HFFc6 (cell line): Measurements from ENCODE around the gene EFCAB6. TPM values are rescaled to one million over a fixed set of nuclear protein-coding genes. Genes with fewer than 3 reads are reported as not detected.

Source experiments
- DNase-seq: peaks from one replicate; pipeline ENCODE4 v3.0.0-alpha.2; 2018
- H3K27ac Mint-ChIP-seq: 2 replicates; pipeline ENCODE4 v1.8.0; 2020; ENCODE audit warnings: mild to moderate bottlenecking, mixed read lengths
- H3K27me3 Mint-ChIP-seq: 2 replicates; pipeline ENCODE4 v1.8.0; 2021; ENCODE audit warnings: mild to moderate bottlenecking, moderate library complexity, mixed read lengths; ENCODE audit not compliant: insufficient read depth
- H3K36me3 Mint-ChIP-seq: 2 replicates; pipeline ENCODE4 v1.8.0; 2021; ENCODE audit warnings: low read depth, mixed read lengths
- H3K4me1 Mint-ChIP-seq: 2 replicates; pipeline ENCODE4 v1.8.0; 2020; ENCODE audit warnings: low read depth, mixed read lengths
- H3K4me3 Mint-ChIP-seq: 2 replicates; pipeline ENCODE4 v1.8.0; 2020; ENCODE audit warnings: mild to moderate bottlenecking, moderate library complexity, mixed read lengths
- H3K9me3 Mint-ChIP-seq: 2 replicates; pipeline ENCODE4 v1.8.0; 2020; ENCODE audit warnings: mild to moderate bottlenecking, mixed read lengths
- CTCF ChIP-seq: fragments of 200-600 bp; sonication (generic); IDR thresholded peaks from 2 replicates; pipeline ENCODE4 v1.5.0; 2021; ENCODE audit warnings: antibody characterized with exemption, mild to moderate bottlenecking
- total RNA-seq, 6 experiments: library from RNA; stranded (reverse); fragmentation: NEBNext Ultra II Directional; extraction: Animal tissue kit (Norgen Biotek cat#: 25700); gene quantifications; 2 replicates in 1 of 6; 3 replicates in 5 of 6; pipeline ENCODE4 v1.2.3, GENCODE V29; 2021

The EFCAB6 gene
- total RNA-seq, 6 experiments from 2014 or later, result 0.33 to 0.95 (median 0.64) TPM

DNA sequence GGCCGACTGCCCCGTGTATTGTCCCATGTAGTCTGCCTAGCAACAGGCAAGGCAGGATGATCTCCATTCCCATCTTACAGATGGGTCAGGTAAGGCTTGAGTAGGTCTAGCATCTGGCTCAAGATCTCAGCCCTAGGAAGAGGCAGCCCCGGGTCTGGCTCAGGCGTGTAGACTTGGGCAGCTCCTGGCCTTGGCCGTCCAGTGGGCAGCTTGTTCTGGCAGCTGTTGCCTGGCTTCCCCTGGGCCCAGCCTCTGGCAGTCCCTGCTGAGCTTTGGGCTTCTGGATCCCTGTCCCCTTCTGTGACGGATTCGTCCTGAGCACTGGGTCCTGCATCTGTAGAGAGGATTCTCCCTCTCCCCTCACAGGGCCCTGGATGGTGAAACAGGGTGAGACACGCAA lies 327.9 kb downstream of the EFCAB6 start:
- no peaks in the 10 kb centered on the region for H3K4me1 Mint-ChIP-seq
- no peak overlapping the region for H3K27ac Mint-ChIP-seq
- H3K27me3 Mint-ChIP-seq, result peaks cover 3% of the 10 kb centered on the region
- no peak overlapping the region for H3K4me3 Mint-ChIP-seq
- peaks cover 40% of the 10 kb centered on the region for H3K9me3 Mint-ChIP-seq
- DNase-seq, result no peak
- no peak for TF ChIP-seq CTCF
- peaks cover 11% of the 10 kb centered on the region for H3K36me3 Mint-ChIP-seq

GRCh38 chr22:43483669-43484068 lies 328.4 kb downstream of the EFCAB6 start:
- H3K27me3 Mint-ChIP-seq, result peaks cover 3% of the 10 kb centered on the region
- H3K9me3 Mint-ChIP-seq, result peaks cover 36% of the 10 kb centered on the region
- no peaks in the 10 kb centered on the region for H3K4me1 Mint-ChIP-seq
- no peak overlapping the region for H3K27ac Mint-ChIP-seq
- TF ChIP-seq CTCF, result no peak
- DNase-seq, result no peak
- peaks cover 11% of the 10 kb centered on the region for H3K36me3 Mint-ChIP-seq
- no peak overlapping the region for H3K4me3 Mint-ChIP-seq

- no peaks in the 10 kb centered on the region for H3K4me1 Mint-ChIP-seq
- H3K9me3 Mint-ChIP-seq, result peaks cover 35% of the 10 kb centered on the region
- no peak overlapping the region for H3K27ac Mint-ChIP-seq
- H3K4me3 Mint-ChIP-seq, result no peak overlapping the region
- TF ChIP-seq CTCF, result no peak
- peaks cover 4% of the 10 kb centered on the region for H3K27me3 Mint-ChIP-seq
- H3K36me3 Mint-ChIP-seq, result peaks cover 11% of the 10 kb centered on the region
- DNase-seq, result no peak
These were observed 328.8 kb downstream of the EFCAB6 start for GRCh38 chr22:43483266-43483665.

- DNase-seq, result no peak
- TF ChIP-seq CTCF, result no peak
- peaks cover 40% of the 10 kb centered on the region for H3K9me3 Mint-ChIP-seq
- peaks cover 10% of the 10 kb centered on the region for H3K36me3 Mint-ChIP-seq
- no peak overlapping the region for H3K4me3 Mint-ChIP-seq
- H3K27me3 Mint-ChIP-seq, result peaks cover 7% of the 10 kb centered on the region
- H3K27ac Mint-ChIP-seq, result no peak overlapping the region
- H3K4me1 Mint-ChIP-seq, result no peaks in the 10 kb centered on the region
These were observed 329.8 kb downstream of the EFCAB6 start for GRCh38 chr22:43482318-43482625.

GRCh38 chr22:43481568-43482317 lies 330.4 kb downstream of the EFCAB6 start:
- peaks cover 5% of the 10 kb centered on the region for H3K27me3 Mint-ChIP-seq
- no peak for DNase-seq

More at GRCh38 chr22:43481568-43482317, 330.4 kb downstream of the EFCAB6 start:
- H3K9me3 Mint-ChIP-seq, result peaks cover 34% of the 10 kb centered on the region
- no peaks in the 10 kb centered on the region for H3K4me1 Mint-ChIP-seq
- TF ChIP-seq CTCF, result no peak
- no peak overlapping the region for H3K27ac Mint-ChIP-seq
- peaks cover 5% of the 10 kb centered on the region for H3K36me3 Mint-ChIP-seq
- H3K4me3 Mint-ChIP-seq, result no peak overlapping the region
